ENCODE results near the gene CCDC136.

The CCDC136 gene

GRCh38 chr7:128846781-128847444, 55.1 kb downstream of the CCDC136 start:
- ATAC-seq: no peak
- TF ChIP-seq, protein P1, sequence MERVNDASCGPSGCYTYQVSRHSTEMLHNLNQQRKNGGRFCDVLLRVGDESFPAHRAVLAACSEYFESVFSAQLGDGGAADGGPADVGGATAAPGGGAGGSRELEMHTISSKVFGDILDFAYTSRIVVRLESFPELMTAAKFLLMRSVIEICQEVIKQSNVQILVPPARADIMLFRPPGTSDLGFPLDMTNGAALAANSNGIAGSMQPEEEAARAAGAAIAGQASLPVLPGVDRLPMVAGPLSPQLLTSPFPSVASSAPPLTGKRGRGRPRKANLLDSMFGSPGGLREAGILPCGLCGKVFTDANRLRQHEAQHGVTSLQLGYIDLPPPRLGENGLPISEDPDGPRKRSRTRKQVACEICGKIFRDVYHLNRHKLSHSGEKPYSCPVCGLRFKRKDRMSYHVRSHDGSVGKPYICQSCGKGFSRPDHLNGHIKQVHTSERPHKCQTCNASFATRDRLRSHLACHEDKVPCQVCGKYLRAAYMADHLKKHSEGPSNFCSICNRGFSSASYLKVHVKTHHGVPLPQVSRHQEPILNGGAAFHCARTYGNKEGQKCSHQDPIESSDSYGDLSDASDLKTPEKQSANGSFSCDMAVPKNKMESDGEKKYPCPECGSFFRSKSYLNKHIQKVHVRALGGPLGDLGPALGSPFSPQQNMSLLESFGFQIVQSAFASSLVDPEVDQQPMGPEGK (CRISPR knock-in tag; IDR thresholded peaks at IDR 0.05; ENCODE audit: borderline replicate concordance): no peak
- TF ChIP-seq ZFP3 (CRISPR knock-in tag; IDR thresholded peaks at IDR 0.05) (no peak), ZNF70 (CRISPR knock-in tag; IDR thresholded peaks at IDR 0.05) (no peak), PPARA (CRISPR knock-in tag; IDR thresholded peaks at IDR 0.05; ENCODE audit: borderline replicate concordance) (no peak), SNAI2 (CRISPR knock-in tag; IDR thresholded peaks at IDR 0.05) (no peak), BACH2 (CRISPR knock-in tag; IDR thresholded peaks at IDR 0.05; ENCODE audit: borderline replicate concordance) (no peak), ZC3H10 (CRISPR knock-in tag; IDR thresholded peaks at IDR 0.05) (no peak), ZNF565 (CRISPR knock-in tag; conservative IDR thresholded peaks at IDR 0.05; ENCODE audit: low read depth) (no peak), TOX (CRISPR knock-in tag; IDR thresholded peaks at IDR 0.05; ENCODE audit: borderline replicate concordance) (no peak), ZNF8 (CRISPR knock-in tag; IDR thresholded peaks at IDR 0.05) (no peak), ISL1 (CRISPR knock-in tag; IDR thresholded peaks at IDR 0.05) (no peak), ESRRG (CRISPR knock-in tag; IDR thresholded peaks at IDR 0.05) (no peak), TCF4 (CRISPR knock-in tag; IDR thresholded peaks at IDR 0.05; ENCODE audit: borderline replicate concordance) (no peak)
- TF ChIP-seq, protein P2, sequence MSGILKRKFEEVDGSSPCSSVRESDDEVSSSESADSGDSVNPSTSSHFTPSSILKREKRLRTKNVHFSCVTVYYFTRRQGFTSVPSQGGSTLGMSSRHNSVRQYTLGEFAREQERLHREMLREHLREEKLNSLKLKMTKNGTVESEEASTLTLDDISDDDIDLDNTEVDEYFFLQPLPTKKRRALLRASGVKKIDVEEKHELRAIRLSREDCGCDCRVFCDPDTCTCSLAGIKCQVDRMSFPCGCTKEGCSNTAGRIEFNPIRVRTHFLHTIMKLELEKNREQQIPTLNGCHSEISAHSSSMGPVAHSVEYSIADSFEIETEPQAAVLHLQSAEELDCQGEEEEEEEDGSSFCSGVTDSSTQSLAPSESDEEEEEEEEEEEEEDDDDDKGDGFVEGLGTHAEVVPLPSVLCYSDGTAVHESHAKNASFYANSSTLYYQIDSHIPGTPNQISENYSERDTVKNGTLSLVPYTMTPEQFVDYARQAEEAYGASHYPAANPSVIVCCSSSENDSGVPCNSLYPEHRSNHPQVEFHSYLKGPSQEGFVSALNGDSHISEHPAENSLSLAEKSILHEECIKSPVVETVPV (CRISPR knock-in tag; IDR thresholded peaks at IDR 0.05): no peak
- TF ChIP-seq, protein P3, sequence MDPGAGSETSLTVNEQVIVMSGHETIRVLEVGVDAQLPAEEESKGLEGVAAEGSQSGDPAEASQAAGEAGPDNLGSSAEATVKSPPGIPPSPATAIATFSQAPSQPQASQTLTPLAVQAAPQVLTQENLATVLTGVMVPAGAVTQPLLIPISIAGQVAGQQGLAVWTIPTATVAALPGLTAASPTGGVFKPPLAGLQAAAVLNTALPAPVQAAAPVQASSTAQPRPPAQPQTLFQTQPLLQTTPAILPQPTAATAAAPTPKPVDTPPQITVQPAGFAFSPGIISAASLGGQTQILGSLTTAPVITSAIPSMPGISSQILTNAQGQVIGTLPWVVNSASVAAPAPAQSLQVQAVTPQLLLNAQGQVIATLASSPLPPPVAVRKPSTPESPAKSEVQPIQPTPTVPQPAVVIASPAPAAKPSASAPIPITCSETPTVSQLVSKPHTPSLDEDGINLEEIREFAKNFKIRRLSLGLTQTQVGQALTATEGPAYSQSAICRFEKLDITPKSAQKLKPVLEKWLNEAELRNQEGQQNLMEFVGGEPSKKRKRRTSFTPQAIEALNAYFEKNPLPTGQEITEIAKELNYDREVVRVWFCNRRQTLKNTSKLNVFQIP (CRISPR knock-in tag; IDR thresholded peaks at IDR 0.05; ENCODE audit: borderline replicate concordance, low read depth): no peak
- TF ChIP-seq, protein P4, sequence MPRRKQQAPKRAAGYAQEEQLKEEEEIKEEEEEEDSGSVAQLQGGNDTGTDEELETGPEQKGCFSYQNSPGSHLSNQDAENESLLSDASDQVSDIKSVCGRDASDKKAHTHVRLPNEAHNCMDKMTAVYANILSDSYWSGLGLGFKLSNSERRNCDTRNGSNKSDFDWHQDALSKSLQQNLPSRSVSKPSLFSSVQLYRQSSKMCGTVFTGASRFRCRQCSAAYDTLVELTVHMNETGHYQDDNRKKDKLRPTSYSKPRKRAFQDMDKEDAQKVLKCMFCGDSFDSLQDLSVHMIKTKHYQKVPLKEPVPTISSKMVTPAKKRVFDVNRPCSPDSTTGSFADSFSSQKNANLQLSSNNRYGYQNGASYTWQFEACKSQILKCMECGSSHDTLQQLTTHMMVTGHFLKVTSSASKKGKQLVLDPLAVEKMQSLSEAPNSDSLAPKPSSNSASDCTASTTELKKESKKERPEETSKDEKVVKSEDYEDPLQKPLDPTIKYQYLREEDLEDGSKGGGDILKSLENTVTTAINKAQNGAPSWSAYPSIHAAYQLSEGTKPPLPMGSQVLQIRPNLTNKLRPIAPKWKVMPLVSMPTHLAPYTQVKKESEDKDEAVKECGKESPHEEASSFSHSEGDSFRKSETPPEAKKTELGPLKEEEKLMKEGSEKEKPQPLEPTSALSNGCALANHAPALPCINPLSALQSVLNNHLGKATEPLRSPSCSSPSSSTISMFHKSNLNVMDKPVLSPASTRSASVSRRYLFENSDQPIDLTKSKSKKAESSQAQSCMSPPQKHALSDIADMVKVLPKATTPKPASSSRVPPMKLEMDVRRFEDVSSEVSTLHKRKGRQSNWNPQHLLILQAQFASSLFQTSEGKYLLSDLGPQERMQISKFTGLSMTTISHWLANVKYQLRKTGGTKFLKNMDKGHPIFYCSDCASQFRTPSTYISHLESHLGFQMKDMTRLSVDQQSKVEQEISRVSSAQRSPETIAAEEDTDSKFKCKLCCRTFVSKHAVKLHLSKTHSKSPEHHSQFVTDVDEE (CRISPR knock-in tag; IDR thresholded peaks at IDR 0.05): no peak
- TF ChIP-seq, protein P5, sequence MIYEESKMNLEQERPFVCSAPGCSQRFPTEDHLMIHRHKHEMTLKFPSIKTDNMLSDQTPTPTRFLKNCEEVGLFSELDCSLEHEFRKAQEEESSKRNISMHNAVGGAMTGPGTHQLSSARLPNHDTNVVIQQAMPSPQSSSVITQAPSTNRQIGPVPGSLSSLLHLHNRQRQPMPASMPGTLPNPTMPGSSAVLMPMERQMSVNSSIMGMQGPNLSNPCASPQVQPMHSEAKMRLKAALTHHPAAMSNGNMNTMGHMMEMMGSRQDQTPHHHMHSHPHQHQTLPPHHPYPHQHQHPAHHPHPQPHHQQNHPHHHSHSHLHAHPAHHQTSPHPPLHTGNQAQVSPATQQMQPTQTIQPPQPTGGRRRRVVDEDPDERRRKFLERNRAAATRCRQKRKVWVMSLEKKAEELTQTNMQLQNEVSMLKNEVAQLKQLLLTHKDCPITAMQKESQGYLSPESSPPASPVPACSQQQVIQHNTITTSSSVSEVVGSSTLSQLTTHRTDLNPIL (CRISPR knock-in tag; IDR thresholded peaks at IDR 0.05; ENCODE audit: low read depth): no peak

- no peak; the same call in 2 of the 3 replicates for ATAC-seq
- TF ChIP-seq ZC3H10 (CRISPR knock-in tag; IDR thresholded peaks at IDR 0.05) (no peak), GLIS3 (CRISPR knock-in tag; IDR thresholded peaks at IDR 0.05) (no peak), ARNTL (CRISPR knock-in tag; IDR thresholded peaks at IDR 0.05; ENCODE audit: borderline replicate concordance, low read depth) (no peak), BACH2 (CRISPR knock-in tag; IDR thresholded peaks at IDR 0.05; ENCODE audit: borderline replicate concordance) (no peak), RARB (CRISPR knock-in tag; IDR thresholded peaks at IDR 0.05) (no peak), ZNF565 (CRISPR knock-in tag; conservative IDR thresholded peaks at IDR 0.05; ENCODE audit: low read depth) (no peak), CSDC2 (CRISPR knock-in tag; IDR thresholded peaks at IDR 0.05) (no peak), TCF4 (CRISPR knock-in tag; IDR thresholded peaks at IDR 0.05; ENCODE audit: borderline replicate concordance) (no peak), PPARA (CRISPR knock-in tag; IDR thresholded peaks at IDR 0.05; ENCODE audit: borderline replicate concordance) (no peak), OSR1 (CRISPR knock-in tag; IDR thresholded peaks at IDR 0.05) (no peak), TOX (CRISPR knock-in tag; IDR thresholded peaks at IDR 0.05; ENCODE audit: borderline replicate concordance) (no peak)
- TF ChIP-seq, protein P3 (CRISPR knock-in tag; IDR thresholded peaks at IDR 0.05; ENCODE audit: borderline replicate concordance, low read depth): no peak
- TF ChIP-seq, protein P2 (CRISPR knock-in tag; IDR thresholded peaks at IDR 0.05): no peak
- TF ChIP-seq, protein P1 (CRISPR knock-in tag; IDR thresholded peaks at IDR 0.05; ENCODE audit: borderline replicate concordance): no peak
These were observed 56.0 kb downstream of the CCDC136 start for GRCh38 chr7:128847721-128848211.

All from SK-N-SH treated with all-trans-retinoic acid at 6 μM for 48 hours (cell line).